Measurements from ENCODE around the gene PTTG2. TPM values are rescaled to one million over a fixed set of nuclear protein-coding genes. Genes with fewer than 3 reads are reported as not detected.

PTTG2 gene
- total RNA-seq, 4 donors from 2014 or later = 1.3 TPM; not detected in 3

DNA sequence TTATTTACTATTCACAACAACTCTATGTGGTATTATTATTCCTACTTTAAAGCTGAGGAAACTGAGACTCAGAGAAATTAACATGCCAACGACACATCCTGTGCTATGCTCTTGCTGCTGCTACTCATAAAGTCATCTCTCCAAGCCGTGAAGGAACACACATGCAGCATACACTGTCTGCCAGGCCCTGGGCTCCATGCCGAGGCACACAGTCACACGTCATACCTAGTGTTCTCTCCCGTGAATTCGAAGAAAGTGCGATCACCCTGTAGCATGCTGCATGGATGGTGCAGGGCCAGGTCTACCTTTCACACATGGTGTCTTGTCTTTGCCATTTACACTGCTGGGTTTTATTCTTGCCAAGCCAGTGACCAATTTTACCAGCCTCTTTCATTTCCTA lies 35.3 kb upstream of the PTTG2 start:
- no peak overlapping the region for H3K4me3 ChIP-seq
- no peak overlapping the region for H3K27ac ChIP-seq
- no peaks in the 10 kb centered on the region for H3K9me3 ChIP-seq
- H3K27me3 ChIP-seq = no peaks in the 10 kb centered on the region
- peaks cover 0 to 12% (median 0%) of the 10 kb centered on the region in 4 donors for H3K4me1 ChIP-seq
- DNase-seq (ENCODE audit: low spot score in 2 of 2) = no peak
- 76 to 89% methylated on average over 7 of the region's 7 CpGs for WGBS, 2 donors
- H3K36me3 ChIP-seq = no peaks in the 10 kb centered on the region
- TF ChIP-seq, protein P1, sequence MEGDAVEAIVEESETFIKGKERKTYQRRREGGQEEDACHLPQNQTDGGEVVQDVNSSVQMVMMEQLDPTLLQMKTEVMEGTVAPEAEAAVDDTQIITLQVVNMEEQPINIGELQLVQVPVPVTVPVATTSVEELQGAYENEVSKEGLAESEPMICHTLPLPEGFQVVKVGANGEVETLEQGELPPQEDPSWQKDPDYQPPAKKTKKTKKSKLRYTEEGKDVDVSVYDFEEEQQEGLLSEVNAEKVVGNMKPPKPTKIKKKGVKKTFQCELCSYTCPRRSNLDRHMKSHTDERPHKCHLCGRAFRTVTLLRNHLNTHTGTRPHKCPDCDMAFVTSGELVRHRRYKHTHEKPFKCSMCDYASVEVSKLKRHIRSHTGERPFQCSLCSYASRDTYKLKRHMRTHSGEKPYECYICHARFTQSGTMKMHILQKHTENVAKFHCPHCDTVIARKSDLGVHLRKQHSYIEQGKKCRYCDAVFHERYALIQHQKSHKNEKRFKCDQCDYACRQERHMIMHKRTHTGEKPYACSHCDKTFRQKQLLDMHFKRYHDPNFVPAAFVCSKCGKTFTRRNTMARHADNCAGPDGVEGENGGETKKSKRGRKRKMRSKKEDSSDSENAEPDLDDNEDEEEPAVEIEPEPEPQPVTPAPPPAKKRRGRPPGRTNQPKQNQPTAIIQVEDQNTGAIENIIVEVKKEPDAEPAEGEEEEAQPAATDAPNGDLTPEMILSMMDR (IDR thresholded peaks at IDR 0.05) = no peak

DNA sequence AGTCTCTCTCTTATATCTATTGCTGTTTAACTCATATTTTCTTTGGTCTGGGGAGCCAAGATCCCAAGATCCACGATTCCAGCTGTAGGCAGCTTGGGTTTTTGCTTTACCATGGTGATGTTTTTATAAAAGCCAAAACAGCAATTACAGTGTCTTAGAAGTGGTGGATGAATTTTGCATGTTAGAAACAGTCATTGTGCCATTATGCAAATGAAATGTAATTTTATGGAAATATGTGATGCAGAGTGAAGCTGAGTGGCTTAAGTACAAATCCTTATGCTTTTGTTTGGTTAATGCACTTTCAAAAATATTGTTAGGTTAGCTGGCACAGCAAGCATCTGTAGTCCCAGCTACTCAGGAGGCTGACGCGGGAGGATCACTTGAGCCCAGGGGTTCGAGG lies 32.8 kb upstream of the PTTG2 start:
- H3K4me1 ChIP-seq = peaks cover 0 to 25% (median 0%) of the 10 kb centered on the region in 4 donors

DNA sequence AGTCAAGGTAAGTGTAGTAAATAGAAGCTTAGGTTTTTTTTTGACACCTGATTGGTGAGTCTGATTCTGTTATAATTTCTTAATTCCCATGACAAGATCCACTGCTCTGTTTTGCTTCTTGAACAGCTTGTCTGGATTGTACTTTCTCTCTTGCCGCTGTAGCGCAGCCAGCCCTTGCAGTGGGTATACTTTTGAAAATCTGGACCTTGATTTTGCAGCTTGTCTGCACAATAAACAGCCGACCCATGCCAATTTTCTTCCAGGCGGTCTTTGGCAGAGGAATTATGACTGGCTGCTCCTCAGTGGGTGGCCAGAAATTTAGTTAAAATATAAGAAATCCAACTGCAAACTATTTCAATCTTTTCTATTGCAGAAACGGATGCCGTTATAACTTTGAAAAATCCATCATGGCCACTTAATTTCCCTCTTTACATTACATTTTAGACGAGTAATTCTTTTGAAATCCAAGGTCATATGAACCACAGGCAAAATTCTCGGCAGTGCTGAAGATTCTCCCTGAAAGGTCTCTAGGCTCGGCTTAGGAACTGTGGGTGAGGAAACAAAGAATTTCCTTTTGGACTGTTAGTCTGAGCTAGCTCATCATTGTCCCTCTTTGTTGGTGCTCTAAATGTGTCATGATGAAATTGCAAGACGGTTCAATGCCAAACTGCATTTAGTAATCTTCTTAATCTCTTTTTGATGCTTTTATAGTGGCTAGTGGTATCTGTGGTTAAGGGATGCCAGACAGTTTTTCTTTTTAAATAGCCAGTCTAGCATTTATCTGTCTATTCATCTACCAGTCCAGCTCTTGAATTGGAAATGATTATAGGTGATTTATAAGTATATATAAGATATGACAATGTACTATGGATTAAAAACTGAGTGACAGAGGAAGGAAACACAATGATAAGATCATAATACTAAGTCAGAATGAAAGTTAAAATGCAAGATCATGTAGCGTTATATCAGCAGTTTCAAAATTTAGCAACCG lies 31.5 kb upstream of the PTTG2 start:
- no peaks in the 10 kb centered on the region for H3K36me3 ChIP-seq
- no peak for DNase-seq (ENCODE audit: low spot score in 2 of 2)
- 46% methylated on average over 12 of the region's 12 CpGs for WGBS, 2 donors
- H3K27ac ChIP-seq = no peak overlapping the region
- peaks cover 0 to 27% (median 0%) of the 10 kb centered on the region in 4 donors for H3K4me1 ChIP-seq
- no peak overlapping the region for H3K4me3 ChIP-seq
- H3K27me3 ChIP-seq = no peaks in the 10 kb centered on the region
- TF ChIP-seq EP300 (IDR thresholded peaks at IDR 0.05) = no peak
- no peak for TF ChIP-seq POLR2A (IDR thresholded peaks at IDR 0.05)
- TF ChIP-seq, protein P1 (IDR thresholded peaks at IDR 0.05) = no peak
- H3K9me3 ChIP-seq = no peaks in the 10 kb centered on the region

More for the DNA sequence above, 32.8 kb upstream of the PTTG2 start:
- H3K27ac ChIP-seq = no peak overlapping the region
- DNase-seq (ENCODE audit: low spot score in 2 of 2) = no peak
- H3K36me3 ChIP-seq = no peaks in the 10 kb centered on the region
- TF ChIP-seq EP300 (IDR thresholded peaks at IDR 0.05) (no peak), POLR2A (IDR thresholded peaks at IDR 0.05) (no peak)
- TF ChIP-seq, protein P1 (IDR thresholded peaks at IDR 0.05) = no peak
- H3K9me3 ChIP-seq = no peaks in the 10 kb centered on the region
- no peaks in the 10 kb centered on the region for H3K27me3 ChIP-seq
- WGBS, 2 donors = 76 to 78% methylated on average over 4 of the region's 4 CpGs
- H3K4me3 ChIP-seq = no peak overlapping the region

DNA sequence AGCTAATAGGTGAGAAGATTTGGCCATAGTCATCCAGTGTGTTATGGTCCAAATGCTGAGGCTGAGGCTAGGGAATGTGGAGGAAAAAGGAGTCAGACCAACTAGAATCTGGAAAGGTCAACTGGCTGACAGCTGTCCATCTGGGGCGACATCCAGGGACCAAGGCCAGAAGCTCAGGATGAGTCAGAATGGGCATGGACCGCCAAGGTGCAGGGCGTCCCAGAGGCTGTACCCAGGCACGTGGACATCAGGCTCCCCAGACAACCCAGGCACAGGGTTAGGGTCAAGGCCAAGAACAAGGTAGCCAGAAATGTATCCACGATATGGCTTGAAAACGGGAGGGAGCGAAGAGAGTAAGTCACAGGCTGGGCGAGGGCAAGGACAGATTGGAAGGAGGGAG lies 26.1 kb upstream of the PTTG2 start:
- H3K4me3 ChIP-seq = no peak overlapping the region
- 94 to 95% methylated on average over 8 of the region's 8 CpGs for WGBS, 2 donors
- no peak for TF ChIP-seq EP300 (IDR thresholded peaks at IDR 0.05)
- no peak for TF ChIP-seq POLR2A (IDR thresholded peaks at IDR 0.05)
- TF ChIP-seq, protein P1 (IDR thresholded peaks at IDR 0.05) = no peak

DNA sequence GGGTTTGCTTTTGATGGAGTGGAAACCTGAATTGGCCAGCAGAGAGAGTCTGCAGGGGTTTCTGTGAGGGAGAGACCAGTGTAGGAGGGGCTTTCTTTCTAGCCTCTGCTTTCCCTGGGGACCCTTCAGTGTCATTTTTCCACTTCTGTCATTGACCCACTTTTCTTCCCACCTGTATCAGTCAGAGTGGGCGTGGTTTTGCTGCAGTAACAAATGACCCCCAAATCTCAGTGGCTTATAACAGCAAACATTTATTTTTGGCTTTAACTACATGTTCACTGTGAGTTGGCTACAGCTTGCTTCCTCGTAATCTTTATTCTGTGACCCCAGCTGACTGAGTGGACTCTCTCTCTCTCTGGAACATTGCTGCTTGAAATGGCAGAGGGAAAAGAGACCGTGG lies 25.6 kb upstream of the PTTG2 start:
- Histone ChIP-seq H3K9me3 (no peaks in the 10 kb centered on the region), H3K4me3 (no peak overlapping the region), H3K4me1 (peaks cover 0 to 15% (median 0%) of the 10 kb centered on the region in 4 donors), H3K27me3 (no peaks in the 10 kb centered on the region), H3K36me3 (no peaks in the 10 kb centered on the region), H3K27ac (no peak overlapping the region)
- DNase-seq (ENCODE audit: low spot score in 2 of 2) = no peak
- no peak for TF ChIP-seq EP300 (IDR thresholded peaks at IDR 0.05)
- TF ChIP-seq, protein P1 (IDR thresholded peaks at IDR 0.05) = no peak
- no peak for TF ChIP-seq POLR2A (IDR thresholded peaks at IDR 0.05)
- 82 to 91% methylated on average over 3 of the region's 3 CpGs for WGBS, 2 donors

More for the DNA sequence above, 26.1 kb upstream of the PTTG2 start:
- Histone ChIP-seq H3K36me3 (no peaks in the 10 kb centered on the region), H3K9me3 (no peaks in the 10 kb centered on the region), H3K27ac (no peak overlapping the region), H3K27me3 (no peaks in the 10 kb centered on the region), H3K4me1 (peaks cover 0 to 18% (median 0%) of the 10 kb centered on the region in 4 donors)
- DNase-seq (ENCODE audit: low spot score in 2 of 2) = no peak

Measured in tibial nerve (tissue), 4 donors.